Raji (cell line): ENCODE data around the gene DGKD.

ENCODE experiments used
- POLR2A ChIP-seq: IDR thresholded peaks from 2 replicates; pipeline ENCODE4 v1.6.1; 2011; ENCODE audit warnings: low read depth, low read length, control low read depth; ENCODE audit not compliant: insufficient read depth

Gene DGKD

GRCh38 chr2:233446121-233446520, 91.8 kb downstream of the DGKD start:
- TF ChIP-seq POLR2A = no peak

GRCh38 chr2:233446606-233447305, 92.5 kb downstream of the DGKD start:
- no peak for TF ChIP-seq POLR2A

GRCh38 chr2:233447506-233448219, 93.4 kb downstream of the DGKD start:
- no peak for TF ChIP-seq POLR2A

GRCh38 chr2:233448220-233448559, 93.9 kb downstream of the DGKD start:
- TF ChIP-seq POLR2A = no peak

- TF ChIP-seq POLR2A = no peak
Observed at GRCh38 chr2:233448575-233448974, 94.3 kb downstream of the DGKD start.

GRCh38 chr2:233449081-233449901, 95.0 kb downstream of the DGKD start:
- TF ChIP-seq POLR2A = no peak

GRCh38 chr2:233449921-233450863, 95.9 kb downstream of the DGKD start:
- TF ChIP-seq POLR2A = no peak

- no peak for TF ChIP-seq POLR2A
Observed at GRCh38 chr2:233450864-233451575, 96.7 kb downstream of the DGKD start.

- no peak for TF ChIP-seq POLR2A
Observed at GRCh38 chr2:233451950-233452349, 97.7 kb downstream of the DGKD start.

- no peak for TF ChIP-seq POLR2A
Observed at GRCh38 chr2:233453111-233453915, 99.0 kb downstream of the DGKD start.

- TF ChIP-seq POLR2A = no peak
Observed at GRCh38 chr2:233453916-233454315, 99.6 kb downstream of the DGKD start.

- no peak for TF ChIP-seq POLR2A
Observed at GRCh38 chr2:233455006-233455405, 100.7 kb downstream of the DGKD start.

- TF ChIP-seq POLR2A = no peak
Observed at GRCh38 chr2:233455491-233455890, 101.2 kb downstream of the DGKD start.
